Astrocyte (in vitro differentiated cells and primary cell): ENCODE results near the gene FEM1B. TPM values are rescaled to one million over a fixed set of nuclear protein-coding genes. Genes with fewer than 3 reads are reported as not detected.

Experiments used
- DNase-seq: peaks from one replicate; pipeline ENCODE4 v3.0.0-alpha.2; 2010; ENCODE audit warnings: low read depth
- FAIRE-seq: peaks from 2 replicates; lab custom pipeline; 2011; peaks lifted over from hg19 to GRCh38; lab: Jason Lieb, UNC
- H2AFZ ChIP-seq: 2 replicates; pipeline ENCODE4 v1.6.0; 2012; ENCODE audit warnings: low read depth, low read length, inconsistent platforms
- H3K27ac ChIP-seq: 2 replicates; pipeline ENCODE4 v1.5.1; 2011; ENCODE audit warnings: low read depth, low read length, inconsistent platforms
- H3K27me3 ChIP-seq: 2 replicates; pipeline ENCODE4 v1.6.0; 2011; ENCODE audit warnings: low read length, inconsistent platforms; ENCODE audit not compliant: insufficient read depth
- H3K36me3 ChIP-seq: 2 replicates; pipeline ENCODE4 v1.5.1; 2011; ENCODE audit warnings: low read length, inconsistent platforms; ENCODE audit not compliant: insufficient read depth
- H3K4me1 ChIP-seq: 2 replicates; pipeline ENCODE4 v1.5.1; 2011; ENCODE audit warnings: low read length, inconsistent platforms; ENCODE audit not compliant: insufficient read depth
- H3K4me2 ChIP-seq: 2 replicates; pipeline ENCODE4 v1.6.0; 2012; ENCODE audit warnings: low read length, inconsistent platforms
- H3K4me3 ChIP-seq: 2 replicates; pipeline ENCODE4 v1.5.1; 2011; ENCODE audit warnings: low read depth, mild to moderate bottlenecking, low read length, inconsistent platforms; ENCODE audit not compliant: insufficient read depth
- H3K79me2 ChIP-seq: 2 replicates; pipeline ENCODE4 v1.6.0; 2012; ENCODE audit warnings: mild to moderate bottlenecking, low read length, inconsistent platforms; ENCODE audit not compliant: insufficient read depth
- H3K9ac ChIP-seq: 2 replicates; pipeline ENCODE4 v1.6.0; 2012; ENCODE audit warnings: mild to moderate bottlenecking, low read length, inconsistent platforms
- H3K9me3 ChIP-seq: 2 replicates; pipeline ENCODE4 v1.5.1; 2012; ENCODE audit warnings: low read depth, mild to moderate bottlenecking, low read length, inconsistent platforms; ENCODE audit not compliant: insufficient read depth
- H4K20me1 ChIP-seq: 2 replicates; pipeline ENCODE4 v1.6.0; 2012; ENCODE audit warnings: low read length, inconsistent platforms; ENCODE audit not compliant: insufficient read depth
- H3K27ac Mint-ChIP-seq: one replicate; pipeline ENCODE4 v1.8.0; 2021; ENCODE audit warnings: mild to moderate bottlenecking, mixed read lengths; ENCODE audit not compliant: unreplicated experiment
- H3K27me3 Mint-ChIP-seq: one replicate; pipeline ENCODE4 v1.8.0; 2021; ENCODE audit warnings: low read depth, mixed read lengths; ENCODE audit not compliant: unreplicated experiment
- H3K36me3 Mint-ChIP-seq: one replicate; pipeline ENCODE4 v1.8.0; 2021; ENCODE audit warnings: low read depth, mixed read lengths; ENCODE audit not compliant: unreplicated experiment
- H3K4me1 Mint-ChIP-seq: one replicate; pipeline ENCODE4 v1.8.0; 2021; ENCODE audit warnings: low read depth, mixed read lengths; ENCODE audit not compliant: unreplicated experiment
- H3K4me3 Mint-ChIP-seq: one replicate; pipeline ENCODE4 v1.8.0; 2021; ENCODE audit warnings: mild to moderate bottlenecking, moderate library complexity, mixed read lengths; ENCODE audit not compliant: unreplicated experiment
- H3K9me3 Mint-ChIP-seq: one replicate; pipeline ENCODE4 v1.8.0; 2021; ENCODE audit warnings: mild to moderate bottlenecking, mixed read lengths; ENCODE audit not compliant: unreplicated experiment
- CTCF ChIP-seq: IDR thresholded peaks from 2 replicates; pipeline ENCODE4 v1.5.1; 2011; ENCODE audit warnings: low read depth, mild to moderate bottlenecking, inconsistent platforms, low read length, moderate library complexity; ENCODE audit not compliant: insufficient read depth
- EZH2 ChIP-seq: IDR thresholded peaks from 2 replicates; pipeline ENCODE4 v1.6.1; 2012; ENCODE audit warnings: mild to moderate bottlenecking, low read length, inconsistent platforms; ENCODE audit not compliant: insufficient read depth
- total RNA-seq: library from RNA; stranded (reverse); gene quantifications from 2 replicates; pipeline ENCODE4 v1.2.1, GENCODE V29; 2021

FEM1B gene
- total RNA-seq, 1 donor from 2014 or later = 38.6 TPM

- peaks cover 4% of the 10 kb centered on the region for H3K4me1 Mint-ChIP-seq
- H3K36me3 Mint-ChIP-seq = no peaks in the 10 kb centered on the region
- H3K79me2 ChIP-seq = no peaks in the 10 kb centered on the region
- no peak overlapping the region for H3K4me2 ChIP-seq
- no peak overlapping the region for H3K9ac ChIP-seq
- H3K27me3 Mint-ChIP-seq = no peaks in the 10 kb centered on the region
- DNase-seq (no peak), FAIRE-seq (no peak)
- H3K27me3 ChIP-seq = peaks cover 10% of the 10 kb centered on the region
- H3K36me3 ChIP-seq = no peaks in the 10 kb centered on the region
- H3K27ac ChIP-seq = no peak overlapping the region
- no peak overlapping the region for H2AFZ ChIP-seq
- no peak overlapping the region for H3K27ac Mint-ChIP-seq
- no peaks in the 10 kb centered on the region for H3K4me1 ChIP-seq
- TF ChIP-seq EZH2 (no peak), CTCF (no peak)
- no peaks in the 10 kb centered on the region for H3K9me3 ChIP-seq
- H3K4me3 Mint-ChIP-seq = no peak overlapping the region
- no peak overlapping the region for H3K4me3 ChIP-seq
- no peaks in the 10 kb centered on the region for H4K20me1 ChIP-seq
- H3K9me3 Mint-ChIP-seq = no peaks in the 10 kb centered on the region
Observed at GRCh38 chr15:68264282-68264681, 13.3 kb upstream of the FEM1B start.

GRCh38 chr15:68265081-68265480 lies 12.5 kb upstream of the FEM1B start:
- Histone ChIP-seq H3K9ac (no peak overlapping the region), H3K4me3 (no peak overlapping the region), H3K79me2 (no peaks in the 10 kb centered on the region), H3K4me2 (no peak overlapping the region), H4K20me1 (no peaks in the 10 kb centered on the region), H3K27me3 (peaks cover 6% of the 10 kb centered on the region), H3K36me3 (no peaks in the 10 kb centered on the region), H3K4me1 (no peaks in the 10 kb centered on the region), H3K27ac (no peak overlapping the region), H2AFZ (no peak overlapping the region), H3K9me3 (no peaks in the 10 kb centered on the region)
- Mint-ChIP-seq H3K9me3 (no peaks in the 10 kb centered on the region), H3K4me1 (peaks cover 4% of the 10 kb centered on the region), H3K27ac (no peak overlapping the region), H3K4me3 (no peak overlapping the region), H3K27me3 (no peaks in the 10 kb centered on the region), H3K36me3 (no peaks in the 10 kb centered on the region)
- DNase-seq (no peak), FAIRE-seq (no peak)
- TF ChIP-seq CTCF = no peak
- no peak for TF ChIP-seq EZH2

GRCh38 chr15:68265674-68266073 lies 11.9 kb upstream of the FEM1B start:
- DNase-seq = no peak
- H3K27me3 ChIP-seq = peaks cover 6% of the 10 kb centered on the region
- H3K9me3 ChIP-seq = no peaks in the 10 kb centered on the region
- no peak overlapping the region for H3K4me3 Mint-ChIP-seq
- no peak overlapping the region for H3K4me3 ChIP-seq
- H3K4me1 Mint-ChIP-seq = peaks cover 4% of the 10 kb centered on the region
- H3K27ac ChIP-seq = no peak overlapping the region
- no peaks in the 10 kb centered on the region for H3K27me3 Mint-ChIP-seq
- FAIRE-seq = no peak
- H4K20me1 ChIP-seq = no peaks in the 10 kb centered on the region
- no peak overlapping the region for H3K27ac Mint-ChIP-seq
- H3K79me2 ChIP-seq = no peaks in the 10 kb centered on the region
- H3K4me1 ChIP-seq = no peaks in the 10 kb centered on the region
- H3K4me2 ChIP-seq = no peak overlapping the region
- H3K36me3 Mint-ChIP-seq = no peaks in the 10 kb centered on the region
- no peak overlapping the region for H2AFZ ChIP-seq
- no peaks in the 10 kb centered on the region for H3K9me3 Mint-ChIP-seq
- TF ChIP-seq CTCF = no peak
- H3K36me3 ChIP-seq = no peaks in the 10 kb centered on the region
- no peak overlapping the region for H3K9ac ChIP-seq
